SH-SY5Y (cell line): ENCODE measurements around the gene STMN3.

Source experiments
- GATA2 ChIP-seq: IDR thresholded peaks from 2 replicates; pipeline ENCODE4 v1.6.1; 2011; ENCODE audit warnings: mild to moderate bottlenecking, low read depth, low read length
- GATA3 ChIP-seq: IDR thresholded peaks from 2 replicates; pipeline ENCODE4 v1.6.1; 2011; ENCODE audit warnings: low read depth, mild to moderate bottlenecking, low read length, moderate library complexity

DNA sequence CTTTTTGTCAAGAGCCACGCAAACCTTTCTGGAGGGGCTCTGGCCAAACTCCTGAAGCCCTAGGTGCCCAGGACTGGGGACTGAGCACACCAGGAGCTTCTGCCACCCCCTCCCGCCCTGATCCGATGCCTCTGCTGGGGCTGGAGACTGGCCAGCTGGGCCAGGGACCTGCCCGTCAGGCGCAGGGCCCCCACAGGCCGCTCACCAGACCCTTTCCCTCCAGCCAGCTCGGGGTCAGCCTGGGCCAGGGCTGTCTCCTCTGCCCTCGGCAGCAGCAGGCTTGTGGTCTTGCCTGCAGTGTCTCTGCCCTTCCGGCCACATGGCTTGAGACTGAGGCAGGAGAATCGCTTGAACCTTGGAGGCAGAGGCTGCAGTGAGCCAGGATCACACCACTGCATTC, 19.4 kb upstream of the STMN3 start:
- TF ChIP-seq GATA2: no peak
- no peak for TF ChIP-seq GATA3
